GM23338 (cell line): ENCODE data around the gene KRTAP4-11. TPM values are rescaled to one million over a fixed set of nuclear protein-coding genes. Genes with fewer than 3 reads are reported as not detected.

ENCODE experiments used
- ATAC-seq: fragments of 200-7000 bp; cut with Tn5 transposase; 3 replicates; pipeline ENCODE4 v1.9.1; 2020
- DNase-seq: peaks from one replicate; pipeline ENCODE4 v3.0.0-alpha.2; 2015; ENCODE audit warnings: low spot score
- H2AFZ ChIP-seq: fragments of 200-600 bp; sonication (generic); 2 replicates; pipeline ENCODE4 v1.8.0; 2016; ENCODE audit warnings: antibody characterized with exemption, mild to moderate bottlenecking, moderate library complexity
- H3F3A ChIP-seq: fragments of 200-600 bp; sonication (generic); replicated peaks from 2 replicates; pipeline ENCODE4 v1.8.0; 2017; ENCODE audit warnings: antibody characterized with exemption, mixed run types, low read depth
- H3K27ac ChIP-seq: fragments of 200-600 bp; sonication (generic); 2 replicates; pipeline ENCODE4 v1.6.1; 2016; ENCODE audit warnings: low read depth
- H3K27me3 ChIP-seq: fragments of 200-600 bp; sonication (generic); 2 replicates; pipeline ENCODE4 v1.8.0; 2016; ENCODE audit warnings: mild to moderate bottlenecking, mixed run types, moderate library complexity; ENCODE audit not compliant: insufficient read depth
- H3K36me3 ChIP-seq: fragments of 200-600 bp; sonication (generic); 2 replicates; pipeline ENCODE4 v1.8.0; 2016; ENCODE audit warnings: mild to moderate bottlenecking; ENCODE audit not compliant: insufficient read depth
- H3K4me1 ChIP-seq: fragments of 200-600 bp; sonication (generic); 2 replicates; pipeline ENCODE4 v1.8.0; 2016; ENCODE audit warnings: mild to moderate bottlenecking, moderate library complexity; ENCODE audit not compliant: insufficient read depth
- H3K4me2 ChIP-seq: fragments of 200-600 bp; sonication (generic); 2 replicates; pipeline ENCODE4 v1.7.1; 2017; ENCODE audit warnings: mixed run types
- H3K4me3 ChIP-seq: fragments of 200-600 bp; sonication (generic); 2 replicates; pipeline ENCODE4 v1.6.1; 2016; ENCODE audit warnings: mixed run types
- H3K79me2 ChIP-seq: fragments of 200-600 bp; sonication (generic); replicated peaks from 2 replicates; pipeline ENCODE4 v1.8.0; 2017; ENCODE audit warnings: mild to moderate bottlenecking; ENCODE audit not compliant: insufficient read depth
- H3K9me2 ChIP-seq: fragments of 200-600 bp; sonication (generic); 2 replicates; pipeline ENCODE4 v1.8.0; 2017; ENCODE audit not compliant: insufficient read depth
- H4K20me1 ChIP-seq: fragments of 200-600 bp; sonication (generic); replicated peaks from 2 replicates; pipeline ENCODE4 v1.8.0; 2017; ENCODE audit warnings: mild to moderate bottlenecking; ENCODE audit not compliant: insufficient read depth
- H3K27ac Mint-ChIP-seq: 2 replicates; pipeline ENCODE4 v1.8.0; 2020; ENCODE audit warnings: inconsistent platforms, mild to moderate bottlenecking, moderate library complexity, mixed read lengths
- H3K27me3 Mint-ChIP-seq: 3 replicates; pipeline ENCODE4 v1.8.0; 2022; ENCODE audit warnings: low read depth, mild to moderate bottlenecking, moderate library complexity, mixed read lengths, inconsistent platforms; ENCODE audit not compliant: insufficient read depth, poor library complexity
- H3K36me3 Mint-ChIP-seq: 3 replicates; pipeline ENCODE4 v1.8.0; 2021; ENCODE audit warnings: low read depth, mild to moderate bottlenecking, inconsistent platforms, moderate library complexity, mixed read lengths
- H3K4me1 Mint-ChIP-seq: 3 replicates; pipeline ENCODE4 v1.8.0; 2020; ENCODE audit warnings: mild to moderate bottlenecking, inconsistent platforms, mixed read lengths
- H3K4me3 Mint-ChIP-seq: 3 replicates; pipeline ENCODE4 v1.8.0; 2021; ENCODE audit warnings: moderate library complexity, mild to moderate bottlenecking, inconsistent platforms, mixed read lengths
- H3K9me3 Mint-ChIP-seq: 3 replicates; pipeline ENCODE4 v1.8.0; 2020; ENCODE audit warnings: moderate library complexity, mild to moderate bottlenecking, inconsistent platforms, mixed read lengths
- CREB1 ChIP-seq: fragments of 250-450 bp; sonication (Bioruptor Pico); IDR thresholded peaks from 2 replicates; pipeline ENCODE4 v1.5.0; 2020; ENCODE audit warnings: low read depth, mild to moderate bottlenecking, moderate library complexity
- ETS1 ChIP-seq: IDR thresholded peaks from 2 replicates; pipeline ENCODE4 v1.6.1; 2016; ENCODE audit warnings: antibody characterized with exemption
- EZH2 ChIP-seq: fragments of 200-600 bp; sonication (generic); IDR thresholded peaks from one replicate; pipeline ENCODE4 v1.8.0; 2017; ENCODE audit warnings: antibody characterized with exemption, mild to moderate bottlenecking, low read depth; ENCODE audit not compliant: unreplicated experiment
- EZH2phosphoT487 ChIP-seq: fragments of 200-600 bp; sonication (generic); IDR thresholded peaks from one replicate; pipeline ENCODE4 v1.8.1; 2018; ENCODE audit warnings: antibody characterized with exemption; ENCODE audit not compliant: unreplicated experiment
- JUNB ChIP-seq: IDR thresholded peaks from one replicate; pipeline ENCODE4 v1.6.1; 2016; ENCODE audit warnings: antibody characterized with exemption; ENCODE audit not compliant: unreplicated experiment
- NANOG ChIP-seq: IDR thresholded peaks from 2 replicates; pipeline ENCODE4 v1.6.1; 2016; ENCODE audit warnings: antibody characterized with exemption, borderline replicate concordance
- POLR2AphosphoS5 ChIP-seq: IDR thresholded peaks from 2 replicates; pipeline ENCODE4 v1.6.1; 2016; ENCODE audit warnings: antibody characterized with exemption, low read depth
- STAT1 ChIP-seq: IDR thresholded peaks from one replicate; pipeline ENCODE4 v1.6.1; 2016; ENCODE audit warnings: antibody characterized with exemption; ENCODE audit not compliant: unreplicated experiment
- ZNF114 ChIP-seq: fragments of 250-450 bp; sonication (Bioruptor Pico); IDR thresholded peaks from 2 replicates; pipeline ENCODE4 v1.5.0; 2020; ENCODE audit warnings: mild to moderate bottlenecking, moderate library complexity
- ZNF331 ChIP-seq: fragments of 250-450 bp; sonication (Bioruptor Pico); IDR thresholded peaks from 2 replicates; pipeline ENCODE4 v1.5.0; 2020; ENCODE audit warnings: low read depth, mild to moderate bottlenecking, moderate library complexity
- ZNF462 ChIP-seq: fragments of 250-450 bp; sonication (Bioruptor Pico); IDR thresholded peaks from 2 replicates; pipeline ENCODE4 v1.5.0; 2020; ENCODE audit warnings: mild to moderate bottlenecking, moderate library complexity
- polyA plus RNA-seq: library from polyadenylated mRNA; unstranded; fragments of >200 nt; fragmentation: Nextera tagmentation; extraction: Ambion mirVana; gene quantifications from 2 replicates; pipeline ENCODE4 v1.2.1, GENCODE V29; 2016
- total RNA-seq: library from RNA; depleted of rRNA; stranded (reverse); fragments of >200 nt; shearing (Covaris generic); gene quantifications from 2 replicates; pipeline ENCODE4 v1.2.3, GENCODE V29; 2014
- TF ChIP-seq, protein P1 (sequence below): IDR thresholded peaks from one replicate; pipeline ENCODE4 v1.6.1; 2018; ENCODE audit warnings: antibody characterized with exemption; ENCODE audit not compliant: unreplicated experiment
- TF ChIP-seq, protein P2 (sequence below), 2 experiments: fragments of 200-600 bp in 1 of 2; sonication (generic) in 1 of 2; conservative IDR thresholded peaks; 2 replicates each; pipeline versions ENCODE4 v1.5.1 to v1.6.1; 2016 to 2017; ENCODE audit warnings: antibody characterized with exemption in 2 of 2, low read depth in 2 of 2, mild to moderate bottlenecking in 2 of 2, moderate library complexity in 1 of 2

KRTAP4-11 gene
- total and polyA plus RNA-seq, 2 experiments from 2014 or later: not detected

GRCh38 chr17:41076788-41077187 is 41.4 kb downstream of the KRTAP4-11 start:
- H2AFZ ChIP-seq: no peak overlapping the region
- no peak overlapping the region for H3K4me2 ChIP-seq
- no peaks in the 10 kb centered on the region for H3K27me3 ChIP-seq
- TF ChIP-seq, protein P1, sequence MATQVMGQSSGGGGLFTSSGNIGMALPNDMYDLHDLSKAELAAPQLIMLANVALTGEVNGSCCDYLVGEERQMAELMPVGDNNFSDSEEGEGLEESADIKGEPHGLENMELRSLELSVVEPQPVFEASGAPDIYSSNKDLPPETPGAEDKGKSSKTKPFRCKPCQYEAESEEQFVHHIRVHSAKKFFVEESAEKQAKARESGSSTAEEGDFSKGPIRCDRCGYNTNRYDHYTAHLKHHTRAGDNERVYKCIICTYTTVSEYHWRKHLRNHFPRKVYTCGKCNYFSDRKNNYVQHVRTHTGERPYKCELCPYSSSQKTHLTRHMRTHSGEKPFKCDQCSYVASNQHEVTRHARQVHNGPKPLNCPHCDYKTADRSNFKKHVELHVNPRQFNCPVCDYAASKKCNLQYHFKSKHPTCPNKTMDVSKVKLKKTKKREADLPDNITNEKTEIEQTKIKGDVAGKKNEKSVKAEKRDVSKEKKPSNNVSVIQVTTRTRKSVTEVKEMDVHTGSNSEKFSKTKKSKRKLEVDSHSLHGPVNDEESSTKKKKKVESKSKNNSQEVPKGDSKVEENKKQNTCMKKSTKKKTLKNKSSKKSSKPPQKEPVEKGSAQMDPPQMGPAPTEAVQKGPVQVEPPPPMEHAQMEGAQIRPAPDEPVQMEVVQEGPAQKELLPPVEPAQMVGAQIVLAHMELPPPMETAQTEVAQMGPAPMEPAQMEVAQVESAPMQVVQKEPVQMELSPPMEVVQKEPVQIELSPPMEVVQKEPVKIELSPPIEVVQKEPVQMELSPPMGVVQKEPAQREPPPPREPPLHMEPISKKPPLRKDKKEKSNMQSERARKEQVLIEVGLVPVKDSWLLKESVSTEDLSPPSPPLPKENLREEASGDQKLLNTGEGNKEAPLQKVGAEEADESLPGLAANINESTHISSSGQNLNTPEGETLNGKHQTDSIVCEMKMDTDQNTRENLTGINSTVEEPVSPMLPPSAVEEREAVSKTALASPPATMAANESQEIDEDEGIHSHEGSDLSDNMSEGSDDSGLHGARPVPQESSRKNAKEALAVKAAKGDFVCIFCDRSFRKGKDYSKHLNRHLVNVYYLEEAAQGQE: no peak
- no peak for TF ChIP-seq ZNF114 (CRISPR knock-in tag)
- TF ChIP-seq ZNF331 (CRISPR knock-in tag): no peak
- TF ChIP-seq EZH2phosphoT487: no peak
- no peak for TF ChIP-seq STAT1
- TF ChIP-seq, protein P2, sequence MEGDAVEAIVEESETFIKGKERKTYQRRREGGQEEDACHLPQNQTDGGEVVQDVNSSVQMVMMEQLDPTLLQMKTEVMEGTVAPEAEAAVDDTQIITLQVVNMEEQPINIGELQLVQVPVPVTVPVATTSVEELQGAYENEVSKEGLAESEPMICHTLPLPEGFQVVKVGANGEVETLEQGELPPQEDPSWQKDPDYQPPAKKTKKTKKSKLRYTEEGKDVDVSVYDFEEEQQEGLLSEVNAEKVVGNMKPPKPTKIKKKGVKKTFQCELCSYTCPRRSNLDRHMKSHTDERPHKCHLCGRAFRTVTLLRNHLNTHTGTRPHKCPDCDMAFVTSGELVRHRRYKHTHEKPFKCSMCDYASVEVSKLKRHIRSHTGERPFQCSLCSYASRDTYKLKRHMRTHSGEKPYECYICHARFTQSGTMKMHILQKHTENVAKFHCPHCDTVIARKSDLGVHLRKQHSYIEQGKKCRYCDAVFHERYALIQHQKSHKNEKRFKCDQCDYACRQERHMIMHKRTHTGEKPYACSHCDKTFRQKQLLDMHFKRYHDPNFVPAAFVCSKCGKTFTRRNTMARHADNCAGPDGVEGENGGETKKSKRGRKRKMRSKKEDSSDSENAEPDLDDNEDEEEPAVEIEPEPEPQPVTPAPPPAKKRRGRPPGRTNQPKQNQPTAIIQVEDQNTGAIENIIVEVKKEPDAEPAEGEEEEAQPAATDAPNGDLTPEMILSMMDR (conservative IDR thresholded peaks at IDR 0.05; ENCODE audit: low read depth in 2 of 2): no peak
- TF ChIP-seq NANOG: no peak
- no peak for TF ChIP-seq EZH2
- no peak for TF ChIP-seq POLR2AphosphoS5
- TF ChIP-seq JUNB: no peak
- TF ChIP-seq CREB1 (CRISPR knock-in tag): no peak
- no peak for TF ChIP-seq ETS1
- TF ChIP-seq ZNF462 (CRISPR knock-in tag): no peak
- H3K9me2 ChIP-seq: peaks cover 7% of the 10 kb centered on the region
- Mint-ChIP-seq H3K27me3 (no peaks in the 10 kb centered on the region), H3K36me3 (no peaks in the 10 kb centered on the region), H3K4me1 (no peaks in the 10 kb centered on the region), H3K4me3 (no peak overlapping the region), H3K27ac (no peak overlapping the region), H3K9me3 (no peaks in the 10 kb centered on the region; the same call in 1 of the 3 replicates)
- H3K36me3 ChIP-seq: no peaks in the 10 kb centered on the region
- H3K4me1 ChIP-seq: no peaks in the 10 kb centered on the region
- no peaks in the 10 kb centered on the region for H3F3A ChIP-seq
- H4K20me1 ChIP-seq: no peaks in the 10 kb centered on the region
- no peak overlapping the region for H3K27ac ChIP-seq
- no peak for DNase-seq
- no peak for ATAC-seq
- no peaks in the 10 kb centered on the region for H3K79me2 ChIP-seq
- H3K4me3 ChIP-seq: no peak overlapping the region
